Gastrocnemius medialis (tissue), 4 donors: ENCODE measurements around the gene HAVCR1.

Experiments
- POLR2A ChIP-seq, 2 donors: fragments of 450-650 bp; IDR thresholded peaks; one replicate each; pipeline ENCODE4 v1.6.1; 2017; ENCODE audit warnings: antibody characterized with exemption in 2 of 2, mild to moderate bottlenecking in 2 of 2, moderate library complexity in 2 of 2
- TF ChIP-seq, protein P1 (sequence below), 5 experiments: fragments of 450-650 bp in 3 of 5; fragments of 200-600 bp in 2 of 5; sonication (generic) in 2 of 5; IDR thresholded peaks in 4 of 5; conservative IDR thresholded peaks in 1 of 5; 1 replicate in 4 of 5; 2 replicates in 1 of 5; pipeline ENCODE4 v1.5.1; 2016 to 2019; ENCODE audit warnings: antibody characterized with exemption in 5 of 5, mild to moderate bottlenecking in 3 of 5, moderate library complexity in 3 of 5

DNA sequence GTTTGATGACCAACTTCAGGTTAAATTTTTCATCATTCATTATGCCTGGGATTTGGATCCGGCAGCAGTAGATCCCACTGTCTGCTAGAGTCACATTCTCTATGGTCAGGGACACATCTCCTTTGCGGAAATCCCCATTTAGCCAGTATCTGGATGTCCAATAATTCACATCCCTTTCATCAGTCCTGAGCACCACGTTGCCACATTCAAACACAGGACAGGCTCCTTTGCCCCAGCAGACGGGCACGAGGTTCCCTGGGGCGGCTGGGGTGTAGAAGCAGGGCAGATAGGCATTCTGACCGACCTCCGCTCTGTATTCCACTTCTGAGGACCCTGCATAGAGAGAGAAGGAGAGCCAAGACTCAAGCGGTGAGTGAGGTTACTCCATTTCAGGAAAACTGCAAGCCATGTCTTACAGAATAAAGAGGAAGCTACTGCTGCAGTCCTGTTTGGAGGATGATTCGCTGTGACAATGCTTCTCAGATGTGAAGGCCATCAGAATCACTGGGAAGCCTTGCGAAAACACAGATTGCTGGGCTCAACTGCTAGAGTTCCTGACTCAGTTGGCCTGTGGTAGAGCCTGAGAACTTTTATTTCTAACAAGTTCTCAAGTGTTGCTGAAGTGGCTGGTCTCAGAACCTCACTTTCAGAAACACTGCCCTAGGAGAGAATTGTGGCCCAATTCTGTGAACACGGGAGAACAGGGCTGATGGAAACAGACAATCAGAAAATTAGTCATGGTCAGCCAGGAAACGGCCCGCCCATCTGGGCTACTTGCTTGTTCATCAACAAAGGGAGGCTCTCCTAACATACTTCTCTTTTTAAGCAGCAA is 47.9 kb upstream of the HAVCR1 start:
- TF ChIP-seq, protein P1, sequence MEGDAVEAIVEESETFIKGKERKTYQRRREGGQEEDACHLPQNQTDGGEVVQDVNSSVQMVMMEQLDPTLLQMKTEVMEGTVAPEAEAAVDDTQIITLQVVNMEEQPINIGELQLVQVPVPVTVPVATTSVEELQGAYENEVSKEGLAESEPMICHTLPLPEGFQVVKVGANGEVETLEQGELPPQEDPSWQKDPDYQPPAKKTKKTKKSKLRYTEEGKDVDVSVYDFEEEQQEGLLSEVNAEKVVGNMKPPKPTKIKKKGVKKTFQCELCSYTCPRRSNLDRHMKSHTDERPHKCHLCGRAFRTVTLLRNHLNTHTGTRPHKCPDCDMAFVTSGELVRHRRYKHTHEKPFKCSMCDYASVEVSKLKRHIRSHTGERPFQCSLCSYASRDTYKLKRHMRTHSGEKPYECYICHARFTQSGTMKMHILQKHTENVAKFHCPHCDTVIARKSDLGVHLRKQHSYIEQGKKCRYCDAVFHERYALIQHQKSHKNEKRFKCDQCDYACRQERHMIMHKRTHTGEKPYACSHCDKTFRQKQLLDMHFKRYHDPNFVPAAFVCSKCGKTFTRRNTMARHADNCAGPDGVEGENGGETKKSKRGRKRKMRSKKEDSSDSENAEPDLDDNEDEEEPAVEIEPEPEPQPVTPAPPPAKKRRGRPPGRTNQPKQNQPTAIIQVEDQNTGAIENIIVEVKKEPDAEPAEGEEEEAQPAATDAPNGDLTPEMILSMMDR (IDR thresholded peaks at IDR 0.05 in 4 of 5, conservative IDR thresholded peaks at IDR 0.05 in 1 of 5): no peak
- TF ChIP-seq POLR2A (IDR thresholded peaks at IDR 0.05): no peak
